Astrocyte of the cerebellum (primary cell): ENCODE data around the gene FBXO48.

Experiments used
- DNase-seq: peaks from one replicate; pipeline ENCODE4 v3.0.0-alpha.2; 2011; ENCODE audit warnings: low read depth
- H3K4me3 ChIP-seq: 2 replicates; pipeline ENCODE4 v1.5.1; 2011; ENCODE audit warnings: mild to moderate bottlenecking, low read depth, low read length, moderate library complexity
- CTCF ChIP-seq: IDR thresholded peaks from 2 replicates; pipeline ENCODE4 v1.5.1; 2012; ENCODE audit warnings: low read length, low read depth, moderate library complexity, mild to moderate bottlenecking; ENCODE audit errors: missing control alignments
- in situ Hi-C: cut with HindIII; loops from 2 replicates; pipeline ENCODE4 v1.10.0; 2017; ENCODE audit warnings: low sequenced_read_pairs

Gene FBXO48

DNA sequence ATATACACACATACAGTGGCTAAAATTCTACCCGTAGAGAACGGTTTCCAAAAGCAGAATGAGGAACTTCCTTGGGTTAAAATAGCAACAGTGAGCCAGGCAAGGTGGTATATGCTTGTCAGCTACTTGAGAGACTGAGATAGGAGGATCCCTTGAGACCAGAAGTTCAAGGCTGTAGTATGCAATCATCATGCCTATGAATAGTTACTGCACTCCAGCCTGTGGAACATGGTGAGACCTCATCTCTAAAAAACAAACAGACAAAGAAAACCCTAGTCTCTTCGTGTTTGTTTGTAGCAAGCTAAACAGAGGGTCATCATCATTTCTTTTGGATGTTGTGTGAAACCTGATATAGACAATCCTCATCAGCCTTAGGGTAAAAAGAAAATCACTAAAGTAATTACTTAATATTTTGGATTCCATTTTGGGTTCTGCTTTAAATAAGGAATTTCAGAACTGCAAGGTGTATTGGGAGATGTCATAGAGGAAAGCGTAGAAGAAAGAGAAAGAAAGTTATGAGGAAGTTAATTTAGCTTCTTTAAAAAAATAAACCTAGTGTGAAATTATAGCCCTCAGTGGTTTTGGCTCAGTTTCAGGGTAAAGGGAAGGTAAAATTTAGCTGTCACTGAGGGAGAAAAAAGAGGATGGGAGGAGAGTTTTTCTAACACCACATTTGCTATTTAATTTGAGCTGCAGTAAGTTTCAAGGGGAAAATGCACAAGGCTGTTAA lies 55.5 kb downstream of the FBXO48 start:
- no peak overlapping the region for H3K4me3 ChIP-seq
- DNase-seq = no peak
- no peak for TF ChIP-seq CTCF
- in situ Hi-C loops = no loop called here
